OCI-LY1 (cell line): ENCODE results near the gene WNT9A.

ENCODE experiments used
- EZH2 ChIP-seq: fragments of 200-600 bp; sonication (generic), shearing (Covaris generic); IDR thresholded peaks from 2 replicates; pipeline ENCODE4 v1.8.0; 2017; ENCODE audit warnings: borderline replicate concordance, mixed run types, mild to moderate bottlenecking, antibody characterized with exemption, low read length, moderate library complexity, mixed read lengths
- TF ChIP-seq, protein P1 (sequence below): fragments of 200-600 bp; sonication (generic), shearing (Covaris generic); IDR thresholded peaks from 2 replicates; pipeline ENCODE4 v1.5.1; 2017; ENCODE audit warnings: mild to moderate bottlenecking, antibody characterized with exemption, low read length, moderate library complexity, mixed read lengths

DNA sequence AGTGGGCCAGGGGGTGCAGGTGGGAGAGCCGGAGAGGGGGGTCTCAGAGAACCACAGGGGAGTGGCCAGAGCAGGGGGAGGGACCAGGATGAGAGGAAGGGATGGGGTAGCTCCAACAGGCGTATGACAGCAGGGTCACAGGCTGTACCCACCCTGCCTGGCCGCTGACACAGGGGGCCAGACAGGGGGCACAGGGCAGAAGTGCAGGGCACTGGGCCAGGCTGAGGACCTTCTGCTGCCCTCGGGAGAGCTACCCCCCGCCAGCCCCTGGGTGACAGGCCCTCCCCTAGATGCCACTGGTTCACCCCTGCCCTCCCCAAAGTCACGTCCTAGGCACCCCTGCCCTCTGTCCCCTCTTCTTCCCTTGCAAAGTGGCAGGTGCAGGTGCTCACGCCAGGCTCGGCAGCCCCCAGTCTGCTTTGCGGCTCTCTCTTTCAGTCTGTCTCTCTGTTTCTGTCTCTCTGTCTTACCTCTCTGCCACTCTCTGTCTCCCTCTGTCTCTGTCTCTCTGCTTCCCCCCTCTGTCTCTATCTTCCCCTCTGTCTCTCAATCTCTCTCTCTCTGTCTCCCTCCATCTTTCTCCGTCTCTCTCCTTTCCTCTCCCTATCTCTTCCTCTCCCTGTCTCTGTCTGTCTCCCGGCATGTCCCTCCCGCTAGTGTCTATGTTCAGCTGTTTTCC lies 48.5 kb downstream of the WNT9A start:
- TF ChIP-seq, protein P1, sequence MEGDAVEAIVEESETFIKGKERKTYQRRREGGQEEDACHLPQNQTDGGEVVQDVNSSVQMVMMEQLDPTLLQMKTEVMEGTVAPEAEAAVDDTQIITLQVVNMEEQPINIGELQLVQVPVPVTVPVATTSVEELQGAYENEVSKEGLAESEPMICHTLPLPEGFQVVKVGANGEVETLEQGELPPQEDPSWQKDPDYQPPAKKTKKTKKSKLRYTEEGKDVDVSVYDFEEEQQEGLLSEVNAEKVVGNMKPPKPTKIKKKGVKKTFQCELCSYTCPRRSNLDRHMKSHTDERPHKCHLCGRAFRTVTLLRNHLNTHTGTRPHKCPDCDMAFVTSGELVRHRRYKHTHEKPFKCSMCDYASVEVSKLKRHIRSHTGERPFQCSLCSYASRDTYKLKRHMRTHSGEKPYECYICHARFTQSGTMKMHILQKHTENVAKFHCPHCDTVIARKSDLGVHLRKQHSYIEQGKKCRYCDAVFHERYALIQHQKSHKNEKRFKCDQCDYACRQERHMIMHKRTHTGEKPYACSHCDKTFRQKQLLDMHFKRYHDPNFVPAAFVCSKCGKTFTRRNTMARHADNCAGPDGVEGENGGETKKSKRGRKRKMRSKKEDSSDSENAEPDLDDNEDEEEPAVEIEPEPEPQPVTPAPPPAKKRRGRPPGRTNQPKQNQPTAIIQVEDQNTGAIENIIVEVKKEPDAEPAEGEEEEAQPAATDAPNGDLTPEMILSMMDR: no peak
- no peak for TF ChIP-seq EZH2
